ENCODE data around the gene MAPK13.
"Not testable (repeated sequence)": the region's sequence is repeated elsewhere in the genome, so short reads cannot be mapped to it uniquely, and the experiment has no call there.

MAPK13 gene

DNA sequence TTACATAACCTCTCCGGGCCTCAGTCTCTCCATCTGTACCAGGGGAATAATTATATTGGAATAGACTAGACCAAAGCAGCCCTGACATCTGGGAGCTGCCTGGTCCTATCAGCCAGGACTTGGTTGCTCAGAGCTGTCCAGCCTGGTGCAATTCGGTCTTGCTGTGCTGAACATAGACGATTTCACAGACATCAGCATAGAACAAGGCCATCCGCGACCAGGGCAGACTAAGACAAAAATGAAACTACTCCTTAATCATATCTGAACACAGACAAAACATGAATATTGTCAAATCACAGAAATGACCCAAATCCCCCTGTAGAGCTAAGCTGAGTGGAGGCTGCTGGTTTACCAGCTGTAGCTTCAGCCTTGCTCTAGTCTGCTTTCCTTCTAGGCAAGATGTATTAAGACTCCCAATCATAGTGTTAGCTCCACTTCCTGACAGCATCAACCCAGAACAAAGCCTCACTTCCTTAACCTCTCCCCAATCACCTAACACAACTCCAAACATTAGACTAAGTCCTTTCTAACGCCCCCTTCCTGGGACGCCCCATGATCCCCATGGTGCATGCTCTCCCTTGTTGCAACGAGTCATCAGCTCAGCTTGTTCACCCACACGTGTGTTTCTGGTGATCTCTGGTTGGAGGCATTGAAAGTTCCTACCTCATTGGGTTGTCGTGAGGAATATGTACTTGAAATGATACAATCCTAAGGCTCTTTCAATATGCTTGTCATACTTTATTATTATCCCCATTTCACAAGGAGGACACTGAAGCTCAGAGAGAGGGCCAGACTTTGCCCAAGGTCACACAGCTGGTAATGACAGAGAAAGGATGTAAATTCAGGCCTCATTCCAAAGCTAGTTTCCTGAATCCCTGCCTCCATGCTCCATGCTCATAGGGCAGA is 3.5 kb upstream of the MAPK13 start:
- Mint-ChIP-seq H3K27ac (peak overlapping the region in 1 of 2 donors; percentile 96), H3K36me3 (ENCODE audit: insufficient read depth) (peaks cover 3% of the 10 kb centered on the region), H3K9me3 (no peaks in the 10 kb centered on the region), H3K4me1 (ENCODE audit: low read depth in 2 of 2) (peaks cover 46 to 53% of the 10 kb centered on the region in 2 donors), H3K27me3 (no peaks in the 10 kb centered on the region), H3K4me3 (peak overlapping the region in 1 of 2 donors; percentile 0)
- no peak for ATAC-seq (replicated peaks)
- DNase-seq, result no peak

DNA sequence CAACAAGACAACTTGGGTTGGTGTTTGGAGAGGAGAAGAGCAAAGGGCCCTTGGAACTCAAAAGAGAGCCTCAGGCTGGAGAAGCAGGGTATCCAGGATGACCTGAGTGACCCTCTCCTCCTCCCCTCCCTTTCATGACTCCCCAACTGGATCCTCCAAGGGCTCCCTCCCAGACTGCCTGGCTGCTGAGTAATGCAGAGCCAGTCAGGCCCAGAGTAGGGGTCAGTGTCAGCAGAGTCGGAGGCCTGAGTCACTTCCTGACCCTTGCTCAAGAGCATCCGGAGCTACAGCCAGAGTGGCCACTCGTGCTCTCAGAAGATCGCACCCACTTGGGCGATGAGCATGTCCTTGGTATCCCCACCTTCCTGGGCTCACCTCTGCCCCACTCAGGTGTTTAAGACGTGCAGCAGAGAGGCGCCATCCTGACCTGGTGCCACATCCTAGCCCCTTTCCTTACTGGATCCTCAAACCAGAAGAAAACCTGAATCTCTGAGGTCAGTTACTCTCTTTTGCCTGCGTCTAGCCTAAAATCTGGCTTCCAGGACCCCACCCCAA is 2.8 kb upstream of the MAPK13 start:
- no peak overlapping the region for H3K27ac Mint-ChIP-seq
- H3K27me3 Mint-ChIP-seq, result no peaks in the 10 kb centered on the region
- no peak overlapping the region for H3K4me3 Mint-ChIP-seq
- H3K36me3 Mint-ChIP-seq (ENCODE audit: insufficient read depth), result peaks cover 9% of the 10 kb centered on the region
- ATAC-seq (replicated peaks), result no peak
- no peak for DNase-seq
- no peaks in the 10 kb centered on the region for H3K9me3 Mint-ChIP-seq
- H3K4me1 Mint-ChIP-seq (ENCODE audit: low read depth in 2 of 2), result peaks cover 46 to 53% of the 10 kb centered on the region in 2 donors

DNA sequence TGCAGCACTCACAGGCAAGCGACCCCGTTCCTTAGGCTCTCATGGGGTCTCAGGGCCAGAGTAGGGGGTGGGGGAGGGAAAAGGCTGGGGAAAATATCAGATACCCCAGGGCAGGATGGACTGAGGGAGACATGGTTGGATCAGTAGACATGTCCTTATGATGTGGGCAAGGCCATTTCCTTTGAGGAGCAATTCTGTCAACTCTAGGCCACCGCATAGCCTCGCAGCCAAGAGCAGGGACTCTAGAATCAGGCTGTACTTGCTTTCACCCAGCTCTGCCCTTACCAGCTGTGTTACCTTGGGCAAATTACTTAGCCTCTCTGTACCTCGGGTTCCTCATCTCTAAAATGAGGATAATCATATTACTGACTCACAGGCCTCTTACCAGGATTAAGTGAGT is 2.2 kb upstream of the MAPK13 start:
- peaks cover 11% of the 10 kb centered on the region for H3K36me3 Mint-ChIP-seq (ENCODE audit: insufficient read depth)
- H3K27me3 Mint-ChIP-seq, result no peaks in the 10 kb centered on the region
- DNase-seq, result no peak
- H3K27ac Mint-ChIP-seq, result no peak overlapping the region
- no peak for ATAC-seq (replicated peaks)
- H3K4me1 Mint-ChIP-seq (ENCODE audit: low read depth in 2 of 2), result peaks cover 46 to 53% of the 10 kb centered on the region in 2 donors
- no peaks in the 10 kb centered on the region for H3K9me3 Mint-ChIP-seq
- no peak overlapping the region for H3K4me3 Mint-ChIP-seq

DNA sequence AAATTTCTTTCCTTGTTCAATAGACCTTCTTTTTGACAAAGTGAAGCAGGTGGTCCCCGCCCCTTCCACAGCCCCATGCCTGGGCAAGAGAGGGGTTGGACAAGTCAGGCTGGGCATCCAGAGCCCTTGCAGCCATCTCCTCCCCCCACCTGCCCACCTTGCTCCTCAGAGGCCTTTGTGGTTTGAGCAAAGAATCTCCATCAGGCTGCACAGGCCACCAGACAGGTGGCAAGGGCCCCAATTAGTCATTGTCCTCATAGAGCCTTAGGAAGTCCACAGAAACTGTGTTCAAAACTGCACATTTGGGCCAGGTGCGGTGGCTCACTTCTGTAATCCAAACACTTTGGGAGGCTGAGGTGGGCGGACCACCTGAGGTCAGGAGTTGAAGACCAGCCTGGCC is 1.5 kb upstream of the MAPK13 start:
- Mint-ChIP-seq H3K9me3 (no peaks in the 10 kb centered on the region), H3K4me3 (peak overlapping the region; percentile 77), H3K27ac (peak overlapping the region in 1 of 2 donors; percentile 81), H3K4me1 (ENCODE audit: low read depth in 2 of 2) (peaks cover 46 to 52% of the 10 kb centered on the region in 2 donors), H3K36me3 (ENCODE audit: insufficient read depth) (peaks cover 14% of the 10 kb centered on the region), H3K27me3 (no peaks in the 10 kb centered on the region)
- DNase-seq (no peak), ATAC-seq (replicated peaks) (no peak)

DNA sequence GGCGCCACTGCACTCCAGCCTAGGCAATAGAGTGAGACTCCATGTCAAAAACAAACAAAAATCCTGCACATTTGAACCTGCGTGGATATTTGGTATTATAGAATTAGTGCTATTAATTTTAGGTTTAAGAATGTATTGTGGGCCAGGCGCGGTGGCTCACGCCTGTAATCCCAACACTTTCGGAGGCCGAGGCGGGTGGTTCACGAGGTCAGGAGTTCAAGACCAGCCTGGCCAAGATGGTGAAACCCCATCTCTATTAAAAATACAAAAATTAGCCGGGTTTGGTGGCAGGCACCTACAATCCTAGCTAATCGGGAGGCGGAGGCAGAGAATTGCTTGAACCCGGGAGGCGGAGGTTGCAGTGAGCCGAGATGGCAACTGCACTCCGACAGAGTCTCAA is 979 bp upstream of the MAPK13 start:
- ATAC-seq (replicated peaks); H3K27me3 Mint-ChIP-seq; DNase-seq; H3K9me3 Mint-ChIP-seq: not testable (repeated sequence)
- H3K4me3 Mint-ChIP-seq, result peak overlapping the region; percentile 77
- peak overlapping the region; percentile 81 to 85 for H3K27ac Mint-ChIP-seq
- peaks cover 43 to 50% of the 10 kb centered on the region in 2 donors for H3K4me1 Mint-ChIP-seq (ENCODE audit: low read depth in 2 of 2)
- H3K36me3 Mint-ChIP-seq (ENCODE audit: insufficient read depth), result peaks cover 11% of the 10 kb centered on the region

DNA sequence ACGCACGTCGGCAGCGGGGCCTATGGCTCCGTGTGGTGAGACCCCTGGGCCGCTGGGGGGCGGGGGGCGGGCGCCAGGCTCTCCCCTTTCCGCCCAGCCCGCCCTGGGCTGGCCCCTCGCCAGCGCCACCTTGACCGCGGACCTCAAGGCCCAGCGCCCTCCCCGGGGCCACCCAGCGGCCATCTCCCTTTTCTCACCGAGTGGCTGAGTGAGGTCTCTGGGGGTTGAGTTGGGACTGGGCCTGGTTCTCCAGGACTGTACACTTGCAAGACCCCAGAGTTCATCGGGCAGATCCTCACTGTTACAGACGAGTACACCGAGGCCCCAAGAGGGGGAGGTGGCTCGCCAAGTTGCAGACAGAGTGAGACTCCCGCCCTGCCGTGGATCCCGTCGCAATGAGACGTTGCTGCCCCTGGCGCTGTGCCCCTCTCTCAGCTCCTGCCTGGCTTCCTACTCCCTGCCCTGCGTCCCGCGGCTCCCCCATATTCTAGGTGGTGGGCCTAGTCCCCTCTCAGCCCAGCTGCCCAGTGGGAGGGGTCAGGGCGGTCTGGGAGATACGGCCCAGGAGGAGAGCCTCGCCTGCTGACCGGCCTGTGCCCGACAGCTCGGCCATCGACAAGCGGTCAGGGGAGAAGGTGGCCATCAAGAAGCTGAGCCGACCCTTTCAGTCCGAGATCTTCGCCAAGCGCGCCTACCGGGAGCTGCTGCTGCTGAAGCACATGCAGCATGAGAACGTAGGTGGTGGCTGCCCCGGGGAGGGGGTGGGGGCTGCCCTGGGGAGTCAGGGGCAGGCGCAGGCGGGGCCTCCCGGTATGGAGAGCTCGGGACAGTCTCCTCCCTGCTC is 576 bp downstream of the MAPK13 start:
- Mint-ChIP-seq H3K4me3 (peak overlapping the region; percentile 82 to 90), H3K27me3 (no peaks in the 10 kb centered on the region), H3K27ac (peak overlapping the region; percentile 89 to 94), H3K9me3 (no peaks in the 10 kb centered on the region), H3K36me3 (ENCODE audit: insufficient read depth) (peaks cover 26% of the 10 kb centered on the region), H3K4me1 (ENCODE audit: low read depth in 2 of 2) (peaks cover 48 to 51% of the 10 kb centered on the region in 2 donors)
- ATAC-seq (replicated peaks) (peak; percentile 60), DNase-seq (peak; percentile 54 to 64 (median 60))

DNA sequence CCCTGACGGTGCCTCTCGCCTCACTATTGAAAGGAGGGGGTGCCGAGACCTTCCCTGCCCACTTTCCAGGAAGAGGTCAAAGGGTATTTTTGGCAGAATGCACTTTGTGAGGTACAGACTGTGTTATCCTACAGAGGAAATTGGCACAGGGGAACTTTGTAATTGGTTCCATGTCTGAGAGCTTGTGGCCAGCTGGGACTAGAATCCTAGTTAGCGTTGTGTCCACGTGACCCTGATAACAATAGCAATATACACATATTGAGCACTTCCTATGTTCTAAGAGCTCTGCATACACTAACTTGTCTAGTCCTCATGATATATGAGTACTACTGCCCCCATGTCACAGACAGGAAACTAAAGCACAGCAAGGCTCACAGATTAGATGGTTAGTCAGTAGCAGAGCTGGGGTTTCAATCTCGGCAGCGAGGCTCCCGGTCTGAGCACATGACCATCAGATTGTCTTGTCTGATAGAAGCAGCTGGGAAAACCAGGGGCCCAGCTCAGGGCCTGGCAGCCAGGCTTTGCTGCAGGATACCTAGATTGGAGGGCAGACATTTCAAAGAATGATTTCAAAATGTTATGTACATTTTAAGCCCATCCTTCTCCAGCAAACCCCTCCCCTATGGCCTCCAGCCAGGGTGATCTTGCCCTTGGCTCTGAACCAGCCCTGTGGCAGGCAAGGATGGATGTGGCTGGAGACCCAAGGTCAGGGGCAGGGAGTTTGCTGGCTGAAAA is 1.4 kb downstream of the MAPK13 start:
- Mint-ChIP-seq H3K27ac (peak overlapping the region; percentile 89 to 94), H3K4me1 (ENCODE audit: low read depth in 2 of 2) (peaks cover 40 to 45% of the 10 kb centered on the region in 2 donors), H3K27me3 (no peaks in the 10 kb centered on the region), H3K9me3 (no peaks in the 10 kb centered on the region), H3K36me3 (ENCODE audit: insufficient read depth) (peaks cover 33% of the 10 kb centered on the region), H3K4me3 (peak overlapping the region; percentile 82 to 90)
- DNase-seq (peak; percentile 25 to 35 (median 28)), ATAC-seq (replicated peaks) (peak; percentile 74)

DNA sequence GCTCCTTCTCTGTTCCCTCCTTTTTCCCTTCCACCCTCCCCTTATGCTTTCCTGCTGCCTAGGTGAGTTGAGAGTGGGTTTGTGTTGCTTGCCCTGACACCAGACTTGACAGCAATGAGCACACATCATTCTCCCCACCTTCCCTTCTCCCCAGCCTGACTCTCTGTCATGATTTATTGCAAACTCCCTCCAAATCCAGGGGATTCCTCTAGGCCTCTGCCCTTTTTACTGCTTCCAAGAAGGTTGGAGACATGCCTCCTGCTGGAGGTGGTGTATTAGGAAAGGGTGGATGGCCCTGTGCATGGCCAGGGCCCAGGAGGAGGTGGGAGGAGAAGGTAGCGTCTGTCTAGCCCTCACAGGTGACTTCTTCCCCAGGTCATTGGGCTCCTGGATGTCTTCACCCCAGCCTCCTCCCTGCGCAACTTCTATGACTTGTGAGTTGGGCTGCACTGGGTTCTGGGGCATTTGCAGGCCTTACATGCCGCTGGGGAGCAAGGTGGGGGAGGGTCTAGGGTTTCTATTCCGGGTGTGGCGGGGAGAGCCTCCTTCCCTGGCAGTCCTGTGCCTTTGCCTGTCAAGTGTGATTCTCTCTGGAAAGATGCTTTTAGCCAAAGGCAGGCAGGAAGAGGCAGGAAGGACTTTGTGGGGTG is 2.1 kb downstream of the MAPK13 start:
- H3K27me3 Mint-ChIP-seq, result no peaks in the 10 kb centered on the region
- peaks cover 40% of the 10 kb centered on the region for H3K36me3 Mint-ChIP-seq (ENCODE audit: insufficient read depth)
- peak overlapping the region; percentile 82 to 90 for H3K4me3 Mint-ChIP-seq
- ATAC-seq (replicated peaks) (no peak), DNase-seq (no peak)
- peak overlapping the region; percentile 89 to 94 for H3K27ac Mint-ChIP-seq
- H3K9me3 Mint-ChIP-seq, result no peaks in the 10 kb centered on the region
- H3K4me1 Mint-ChIP-seq (ENCODE audit: low read depth in 2 of 2), result peaks cover 35 to 40% of the 10 kb centered on the region in 2 donors

DNA sequence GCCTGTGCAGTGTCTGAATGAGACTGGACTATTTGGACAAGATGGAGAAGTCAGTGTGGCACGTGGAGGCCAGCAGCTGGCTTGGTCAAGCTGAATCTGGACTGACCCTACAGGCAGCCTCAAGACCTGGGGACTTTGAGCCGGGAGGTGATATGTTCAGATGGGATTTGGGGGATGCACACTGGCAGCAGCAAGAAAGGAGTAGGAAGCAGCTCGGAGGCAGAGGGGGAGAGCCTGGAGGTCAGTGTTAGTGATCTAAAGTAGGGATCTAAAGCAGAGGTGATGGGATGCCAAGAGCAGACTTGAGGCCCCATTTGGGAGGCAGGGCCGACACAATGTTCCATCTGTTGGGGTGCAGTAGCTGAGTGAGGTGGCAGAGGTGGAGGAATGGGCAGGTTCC is 2.8 kb downstream of the MAPK13 start:
- no peak for ATAC-seq (replicated peaks)
- peak overlapping the region; percentile 65 to 94 for H3K27ac Mint-ChIP-seq
- no peak for DNase-seq
- H3K9me3 Mint-ChIP-seq, result no peaks in the 10 kb centered on the region
- peak overlapping the region in 1 of 2 donors; percentile 82 for H3K4me3 Mint-ChIP-seq
- H3K27me3 Mint-ChIP-seq, result no peaks in the 10 kb centered on the region
- peaks cover 35 to 40% of the 10 kb centered on the region in 2 donors for H3K4me1 Mint-ChIP-seq (ENCODE audit: low read depth in 2 of 2)
- H3K36me3 Mint-ChIP-seq (ENCODE audit: insufficient read depth), result peaks cover 46% of the 10 kb centered on the region

DNA sequence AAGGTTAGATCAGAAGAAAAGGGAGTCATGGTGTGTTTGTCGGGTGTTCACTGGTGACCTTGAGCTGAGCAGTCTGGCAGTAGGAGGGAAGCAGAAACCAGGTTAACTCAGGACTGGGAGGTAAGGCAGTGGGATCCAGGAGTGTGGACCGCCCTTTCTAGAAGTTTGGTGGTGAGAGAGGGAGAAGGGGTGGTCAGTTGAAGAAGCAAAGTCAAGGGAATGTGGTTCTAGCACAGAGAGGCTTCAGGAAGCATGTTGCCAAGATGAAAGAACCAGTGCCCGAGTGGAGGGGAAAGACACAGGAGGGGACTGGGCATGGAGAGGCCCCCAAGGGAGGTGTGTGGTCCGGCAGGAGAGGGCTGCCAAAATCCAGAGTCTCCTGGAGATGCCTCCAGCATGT is 3.6 kb downstream of the MAPK13 start:
- peaks cover 35 to 40% of the 10 kb centered on the region in 2 donors for H3K4me1 Mint-ChIP-seq (ENCODE audit: low read depth in 2 of 2)
- no peak overlapping the region for H3K4me3 Mint-ChIP-seq
- H3K27me3 Mint-ChIP-seq, result no peaks in the 10 kb centered on the region
- H3K9me3 Mint-ChIP-seq, result no peaks in the 10 kb centered on the region
- ATAC-seq (replicated peaks) (no peak), DNase-seq (no peak)
- H3K27ac Mint-ChIP-seq, result peak overlapping the region; percentile 10 to 65
- peaks cover 48% of the 10 kb centered on the region for H3K36me3 Mint-ChIP-seq (ENCODE audit: insufficient read depth)

DNA sequence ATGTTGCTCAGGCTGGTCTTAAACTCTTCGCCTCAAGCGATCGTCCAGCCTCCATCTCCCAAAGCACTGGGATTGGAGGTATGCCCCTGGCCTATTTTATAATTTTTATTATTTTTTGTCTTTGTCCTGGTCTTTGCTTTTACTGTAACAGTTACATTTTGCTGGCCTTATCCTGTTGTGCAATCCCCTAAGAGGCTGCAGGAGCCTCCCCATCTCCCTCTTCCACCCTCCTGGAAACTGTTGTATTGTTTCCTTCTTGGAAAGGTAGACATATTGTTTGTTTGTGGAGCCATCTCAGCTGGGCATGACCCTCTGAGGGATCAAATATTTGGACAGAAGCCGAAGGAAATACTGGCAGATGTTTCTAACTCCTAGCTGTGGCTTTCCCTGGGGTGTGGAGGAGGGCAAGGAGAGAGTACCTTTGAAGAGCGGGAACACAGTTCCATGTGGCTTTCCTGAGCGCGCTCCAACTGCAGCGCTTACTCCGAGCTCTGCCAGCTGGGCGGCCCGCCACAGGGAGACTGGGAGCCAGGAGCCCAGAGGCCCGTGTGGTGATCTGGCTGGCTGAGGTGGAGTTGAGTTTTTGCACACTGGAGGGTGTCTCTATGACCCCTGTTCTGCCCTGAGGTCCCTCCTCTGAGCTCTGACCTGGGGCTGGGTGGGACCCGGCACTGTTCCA is 4.9 kb downstream of the MAPK13 start:
- Mint-ChIP-seq H3K36me3 (ENCODE audit: insufficient read depth) (peaks cover 58% of the 10 kb centered on the region), H3K9me3 (no peaks in the 10 kb centered on the region), H3K4me3 (no peak overlapping the region), H3K4me1 (ENCODE audit: low read depth in 2 of 2) (peaks cover 38 to 41% of the 10 kb centered on the region in 2 donors), H3K27ac (peak overlapping the region in 1 of 2 donors; percentile 28), H3K27me3 (no peaks in the 10 kb centered on the region)
- ATAC-seq (replicated peaks) (no peak), DNase-seq (no peak)

DNA sequence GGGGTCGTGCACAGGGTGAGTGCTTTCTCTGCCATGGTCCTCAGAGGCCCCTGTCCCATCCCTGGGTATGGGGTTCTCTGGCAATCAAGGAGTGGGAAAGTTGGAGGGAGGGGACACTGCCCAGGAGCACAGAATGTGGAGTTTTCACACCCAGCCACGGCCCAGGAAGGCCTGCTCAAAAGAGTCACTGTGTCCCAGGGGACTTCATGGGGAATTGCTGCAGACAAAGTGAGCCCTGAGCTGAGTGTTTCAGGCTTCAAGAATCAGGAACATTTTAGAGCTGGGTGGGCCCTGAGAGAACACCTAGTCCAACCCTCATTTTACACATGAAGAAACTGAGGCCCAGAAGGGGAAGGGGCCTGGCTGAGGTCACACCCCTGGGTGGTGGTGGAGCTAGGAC is 5.7 kb downstream of the MAPK13 start:
- no peak overlapping the region for H3K4me3 Mint-ChIP-seq
- no peaks in the 10 kb centered on the region for H3K27me3 Mint-ChIP-seq
- H3K4me1 Mint-ChIP-seq (ENCODE audit: low read depth in 2 of 2), result peaks cover 37 to 46% of the 10 kb centered on the region in 2 donors
- peaks cover 61% of the 10 kb centered on the region for H3K36me3 Mint-ChIP-seq (ENCODE audit: insufficient read depth)
- no peaks in the 10 kb centered on the region for H3K9me3 Mint-ChIP-seq
- ATAC-seq (replicated peaks), result no peak
- peak overlapping the region; percentile 28 to 46 for H3K27ac Mint-ChIP-seq
- DNase-seq, result no peak
